GM21447 (cell line): ENCODE measurements around the gene CDIP1.

Experiments
- ATAC-seq: cut with Tn5 transposase; IDR thresholded peaks from one replicate; pipeline ENCODE4 v1.9.1; 2021; ENCODE audit not compliant: unreplicated experiment

The CDIP1 gene

DNA sequence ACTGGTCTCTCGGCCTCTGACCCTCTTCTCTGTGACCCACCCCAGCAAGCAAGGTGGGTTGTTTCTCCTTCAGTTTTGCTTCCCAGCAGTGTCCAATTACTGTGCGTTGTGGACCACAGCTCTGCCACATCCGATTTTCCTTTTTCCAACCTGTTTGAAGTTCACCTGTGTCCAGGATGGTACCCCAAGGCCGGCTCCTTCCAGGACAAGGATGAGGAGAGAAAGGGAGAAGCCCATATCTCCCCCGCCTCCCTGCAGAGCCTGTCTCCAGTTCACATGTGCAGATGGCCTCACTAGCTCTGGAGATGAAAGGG lies 77.7 kb downstream of the CDIP1 start:
- ATAC-seq, result no peak
